NCI-H2029 (cell line): Measurements from ENCODE around the gene TBL1XR1.
A peak's percentile ranks its signal among the peaks of the same experiment; 100 is the strongest.

Source experiments
- DNase-seq: peaks from one replicate; lab custom pipeline; 2025; lab: John Stamatoyannopoulos, UW

TBL1XR1 gene

DNA sequence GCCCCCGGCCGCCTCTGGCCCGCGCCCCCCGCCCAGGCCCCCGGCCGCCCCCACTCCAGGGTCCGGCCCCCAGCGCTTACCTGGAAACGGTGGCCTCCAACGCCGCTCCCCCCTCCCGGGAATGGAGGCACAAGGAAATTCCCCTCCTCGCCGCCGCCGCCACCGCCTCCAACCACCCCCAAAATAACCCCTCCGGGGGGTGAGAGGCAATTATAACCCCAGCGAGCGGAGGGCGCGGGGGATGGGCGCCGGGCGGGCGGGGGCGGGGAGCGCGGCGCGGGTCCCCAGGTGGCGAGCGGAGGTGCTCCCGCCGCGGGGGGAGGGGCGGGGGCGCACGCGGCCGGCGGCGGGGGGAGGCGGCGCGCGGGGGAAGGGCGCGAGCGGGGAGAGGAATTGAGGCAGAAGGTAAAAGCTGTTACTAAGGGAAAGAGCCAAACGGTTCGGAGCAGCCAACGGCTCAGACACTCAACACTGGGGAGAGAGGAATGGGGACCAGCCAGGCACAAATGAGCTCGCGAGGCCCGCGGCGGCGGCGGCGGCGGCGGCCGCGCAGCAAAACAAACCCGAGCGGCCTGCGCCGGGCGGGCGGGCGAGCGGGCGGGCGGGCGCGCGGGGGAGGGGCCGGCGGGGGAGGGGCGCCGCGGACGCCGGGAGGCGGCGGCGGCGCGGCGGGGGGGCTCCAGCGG lies at the start of gene TBL1XR1:
TBL1XR1 (minus strand) TSS at position 442 of the 686 bp plus-strand sequence. CDS start 132,505 bp downstream, outside the sequence.
- DNase-seq, result peak; percentile 93

DNA sequence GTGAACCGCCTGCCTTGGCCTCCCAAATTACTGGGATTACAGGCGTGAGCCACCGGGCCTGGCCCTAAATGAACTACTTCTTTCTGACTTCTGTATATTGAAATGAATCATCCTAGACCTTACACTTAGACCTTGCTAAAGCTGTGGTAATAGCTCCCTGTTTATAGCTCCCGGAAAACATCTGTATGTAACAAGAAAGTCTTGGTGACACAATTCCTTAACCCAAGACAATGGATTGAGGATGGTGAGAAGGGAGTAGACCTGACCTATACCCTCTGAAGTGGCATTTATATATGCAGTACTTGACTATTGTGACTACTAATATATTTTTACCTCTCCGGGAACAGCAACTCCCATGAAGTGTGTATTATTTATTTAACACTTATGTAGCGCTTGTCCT lies 48.0 kb upstream of the TBL1XR1 start:
- peak; percentile 38 for DNase-seq

DNA sequence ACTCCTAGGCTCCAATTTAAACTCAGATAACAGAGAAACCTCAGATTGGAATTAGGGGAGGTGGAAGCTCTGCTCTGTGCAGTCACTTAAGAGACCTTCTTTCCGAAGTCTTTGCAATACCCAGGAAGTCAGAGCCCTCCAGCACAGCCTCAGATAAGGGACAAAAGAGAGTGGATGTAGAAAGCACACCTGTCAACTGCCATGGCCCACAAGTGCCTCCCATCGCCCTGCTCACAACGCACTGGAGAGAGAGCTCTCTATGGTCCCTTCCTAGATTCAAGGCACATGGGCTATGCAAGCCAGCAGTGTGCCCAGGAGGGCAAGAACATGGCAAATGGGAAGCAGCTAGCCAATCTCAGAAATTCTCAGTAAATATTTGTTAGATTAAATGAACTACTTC lies 47.3 kb upstream of the TBL1XR1 start:
- DNase-seq, result no peak

DNA sequence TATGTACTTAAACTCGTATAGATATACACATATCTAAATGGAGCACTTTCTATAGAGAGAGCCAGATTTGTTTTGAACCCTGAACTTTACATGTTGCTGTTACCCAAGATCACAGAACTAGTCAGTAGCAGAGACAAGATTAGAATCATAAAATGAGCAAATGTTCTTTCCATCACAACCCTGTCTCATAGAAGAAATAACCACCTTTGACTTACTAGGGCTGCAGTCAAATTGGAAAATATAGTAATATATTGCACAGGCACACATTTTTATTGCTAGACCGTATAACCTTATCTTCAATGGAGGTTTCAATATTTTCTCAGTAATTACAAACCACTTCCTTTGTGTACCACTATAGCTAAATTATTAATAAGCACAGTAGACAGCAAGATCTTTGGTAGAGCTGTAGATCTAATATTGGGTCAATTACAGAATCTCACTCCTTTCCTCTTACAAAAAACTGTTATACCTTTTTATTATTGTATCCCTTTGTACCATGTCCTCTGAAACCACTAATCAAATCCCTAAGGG lies 41.5 kb upstream of the TBL1XR1 start:
- DNase-seq, result no peak

DNA sequence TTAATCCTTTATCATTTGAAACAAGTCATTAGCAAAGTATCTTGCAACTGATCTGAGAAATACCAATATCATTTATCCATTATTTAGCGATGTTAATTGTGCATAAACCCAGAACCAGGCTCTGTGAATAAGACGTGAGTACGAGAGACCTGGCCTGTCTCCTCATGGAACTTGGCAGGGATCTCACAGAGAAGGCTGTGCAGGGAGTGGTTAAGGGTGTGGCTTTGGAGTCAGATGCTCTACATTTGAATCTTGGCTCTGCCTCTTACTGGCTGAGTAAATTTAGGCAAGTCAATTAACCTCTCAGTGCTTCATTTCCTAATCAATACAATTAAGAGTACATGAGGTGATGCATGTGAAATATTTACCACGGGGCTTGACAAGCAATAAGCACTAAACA lies 39.9 kb upstream of the TBL1XR1 start:
- DNase-seq, result peak; percentile 19

DNA sequence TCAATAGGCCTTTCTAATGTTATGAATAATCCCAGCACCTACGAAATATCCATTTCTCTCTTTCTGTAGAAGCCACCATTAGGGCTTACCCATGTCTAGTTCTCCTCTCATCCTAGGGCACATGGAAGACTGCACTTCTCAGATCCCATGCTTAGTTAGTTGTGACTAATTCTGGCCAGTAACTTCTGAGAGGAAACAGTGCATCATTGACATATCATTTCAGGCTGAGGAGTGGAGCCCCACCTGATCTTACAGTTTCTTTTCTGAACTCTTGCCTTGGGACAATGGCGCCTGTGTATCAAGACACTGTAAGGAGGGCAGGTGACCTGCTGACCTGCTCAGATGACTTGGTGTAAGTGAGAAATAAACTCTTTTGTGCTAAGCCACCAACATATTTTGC lies 39.4 kb upstream of the TBL1XR1 start:
- DNase-seq, result no peak

DNA sequence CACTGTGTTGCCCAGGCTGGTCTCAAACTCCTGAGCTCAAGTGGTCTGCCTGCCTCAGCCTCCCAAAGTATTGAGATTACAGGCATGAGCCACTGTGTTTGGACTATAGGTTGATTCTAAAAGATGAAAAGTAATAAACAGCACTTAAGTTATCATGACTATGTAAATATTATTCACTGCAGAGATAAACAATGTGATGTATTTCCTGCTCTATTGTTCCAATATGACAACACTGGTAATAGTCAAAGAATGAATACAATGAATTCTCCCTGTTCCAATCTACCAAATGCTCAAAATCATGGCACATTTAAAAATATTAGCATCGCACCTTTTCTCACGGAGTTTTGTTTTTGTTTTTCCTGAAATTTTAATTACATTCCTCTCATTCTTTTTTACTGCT lies 36.8 kb upstream of the TBL1XR1 start:
- DNase-seq, result peak; percentile 45

DNA sequence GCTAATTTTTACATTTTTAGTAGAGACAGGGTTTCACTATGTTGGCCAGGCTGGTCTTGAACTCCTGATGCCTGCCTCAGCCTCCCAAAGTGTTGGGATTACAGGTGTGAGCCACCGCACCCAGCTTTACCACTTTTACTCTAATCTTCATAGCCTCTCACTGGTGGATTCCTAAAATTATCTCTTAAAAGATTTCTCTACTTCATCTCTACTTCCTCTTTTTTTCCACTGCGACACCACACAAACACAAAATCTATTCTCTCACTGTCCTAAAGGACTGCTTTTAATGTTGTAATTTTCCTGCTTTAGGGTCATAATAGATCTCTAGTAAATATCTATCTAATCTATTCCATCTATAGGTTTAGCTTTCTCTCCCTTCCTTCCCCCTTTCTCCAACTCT lies 34.0 kb upstream of the TBL1XR1 start:
- DNase-seq, result no peak

DNA sequence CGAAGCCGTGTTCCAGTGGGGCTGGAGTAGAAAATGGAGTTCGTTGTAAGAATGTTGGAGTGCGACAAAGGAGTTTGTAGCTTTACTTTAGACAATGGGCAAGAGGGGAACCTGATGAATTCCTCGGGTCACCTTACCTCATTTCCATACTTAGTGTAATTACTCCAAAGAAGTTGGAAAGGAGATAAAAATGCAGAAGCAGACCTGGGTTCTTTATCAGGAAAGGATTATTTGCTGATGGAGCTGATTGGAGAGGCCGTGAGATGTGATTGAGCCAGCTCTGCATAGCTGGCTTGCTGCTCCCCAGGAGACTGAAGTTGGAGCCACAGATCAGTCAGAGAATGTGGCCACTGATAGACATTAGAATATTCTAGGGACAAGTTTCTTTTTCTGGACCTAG lies 33.4 kb upstream of the TBL1XR1 start:
- DNase-seq, result no peak

DNA sequence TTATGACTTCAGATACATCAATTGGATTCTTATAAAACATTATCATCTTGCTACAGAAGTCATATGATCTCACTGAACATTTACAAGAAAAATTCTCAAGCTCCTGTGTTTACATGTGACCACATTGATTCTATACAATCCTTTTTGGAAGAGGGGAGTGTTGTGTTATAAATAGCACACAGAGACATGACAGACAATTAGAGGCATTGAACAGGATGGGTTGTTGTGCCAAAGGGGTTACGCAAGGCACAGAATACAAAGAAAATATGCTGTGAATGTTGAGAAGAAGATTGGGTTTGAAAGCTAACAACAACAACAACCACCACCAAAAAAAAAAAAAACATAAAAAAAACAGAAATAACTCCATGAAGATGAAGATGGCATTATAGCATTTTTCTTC lies 32.5 kb upstream of the TBL1XR1 start:
- no peak for DNase-seq

DNA sequence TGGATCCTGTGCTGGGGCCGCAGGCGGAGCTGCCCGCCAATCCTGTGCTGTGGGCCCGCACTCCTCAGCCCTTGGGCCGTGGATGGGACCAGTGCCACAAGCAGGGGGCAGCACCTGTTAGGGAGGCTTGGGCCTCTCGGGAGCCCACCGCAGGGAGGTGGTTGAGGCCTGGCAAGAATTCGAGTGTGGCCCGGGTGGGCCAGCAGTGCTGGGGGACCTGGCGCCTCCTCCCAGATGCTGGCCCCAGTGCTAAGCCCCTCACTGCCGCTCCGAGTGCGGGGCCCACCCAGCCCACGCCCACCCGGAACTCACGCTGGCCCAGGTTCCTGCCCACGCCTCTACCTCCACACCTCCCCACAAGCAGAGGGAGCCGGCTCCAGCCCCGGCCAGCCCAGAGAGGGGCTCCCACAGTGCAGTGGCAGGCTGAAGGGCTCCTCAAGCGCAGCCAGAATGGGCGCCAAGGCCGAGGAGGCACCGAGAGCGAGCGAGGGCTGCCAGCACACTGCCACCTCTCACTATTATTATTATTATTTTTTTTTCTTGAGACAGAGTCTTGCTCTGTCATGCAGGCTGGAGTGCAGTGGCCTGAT lies 31.4 kb upstream of the TBL1XR1 start:
- no peak for DNase-seq

DNA sequence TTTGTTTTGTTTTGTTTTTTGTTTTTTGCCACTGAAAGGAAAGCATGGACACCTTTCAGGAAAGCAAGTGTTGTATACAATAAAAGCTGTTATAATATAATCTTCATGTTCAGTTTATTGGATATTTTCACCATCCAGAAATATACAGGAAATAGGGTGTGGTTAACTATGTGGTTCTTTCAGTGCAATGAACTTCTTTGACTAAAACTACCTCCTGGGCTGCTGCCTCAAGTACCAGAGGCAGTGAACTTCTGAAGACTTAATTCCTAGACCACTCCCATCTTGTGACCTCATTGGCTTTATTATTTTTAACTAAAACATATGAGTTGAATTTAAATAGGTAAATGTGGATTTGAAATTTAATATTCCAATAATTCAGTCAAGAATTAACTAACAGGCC lies 27.1 kb upstream of the TBL1XR1 start:
- no peak for DNase-seq

DNA sequence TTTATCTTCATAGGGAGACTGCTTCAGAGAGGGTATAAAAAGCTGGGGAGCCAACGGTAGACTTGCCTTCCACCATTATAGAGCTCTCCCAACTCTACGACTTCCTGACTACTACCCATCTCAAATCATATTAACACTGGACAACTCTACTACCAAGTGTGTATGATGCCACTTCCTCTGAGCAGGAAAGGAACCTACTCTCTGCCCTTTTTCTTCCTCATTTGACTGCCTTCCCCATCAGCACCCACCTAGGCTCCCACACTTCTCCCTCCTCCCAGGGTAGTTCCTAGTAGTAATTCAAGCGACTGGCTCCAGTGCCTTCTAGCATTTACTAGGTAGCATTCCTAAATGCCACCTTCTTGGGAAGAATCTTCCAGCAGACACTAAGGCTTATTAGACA lies 24.5 kb upstream of the TBL1XR1 start:
- DNase-seq, result no peak

DNA sequence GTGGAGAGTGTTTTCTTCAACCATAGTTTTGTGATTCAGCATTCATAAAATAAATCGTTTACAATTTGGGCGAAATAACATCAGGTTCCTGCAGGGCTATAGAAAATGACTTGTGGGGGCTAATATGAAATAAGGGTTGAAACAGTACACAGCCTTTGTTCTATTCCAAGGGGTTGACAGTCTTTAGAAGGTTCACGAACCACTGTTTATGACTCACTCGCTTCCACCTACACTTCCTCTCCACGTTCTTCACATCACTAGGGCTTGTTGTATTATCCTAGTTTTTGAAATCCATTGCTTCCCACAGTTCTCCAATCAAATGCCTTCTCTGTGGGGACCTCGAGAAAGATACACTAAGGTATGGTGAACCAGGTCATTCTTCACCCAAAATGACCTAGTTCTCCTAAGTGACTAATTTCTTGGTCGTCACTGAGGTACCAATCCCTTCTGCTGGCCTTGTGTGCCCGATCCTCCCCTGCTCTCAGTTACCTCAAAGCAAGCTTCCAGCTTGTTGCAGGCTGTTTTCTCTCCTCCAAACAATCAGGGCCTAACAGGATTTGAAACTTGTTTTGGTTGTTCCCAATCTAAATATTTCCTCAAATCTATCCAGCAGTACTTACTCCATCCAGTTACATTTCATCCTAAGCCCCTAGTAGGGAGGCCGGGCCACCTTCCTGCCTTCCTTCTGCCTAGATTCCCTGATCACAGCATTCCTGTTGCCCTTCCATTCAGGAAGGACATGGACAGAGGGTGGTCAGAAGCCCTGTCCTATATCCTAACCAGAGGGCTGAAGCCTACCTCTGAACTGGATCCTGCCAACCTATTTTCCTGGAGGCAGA lies 23.1 kb upstream of the TBL1XR1 start:
- DNase-seq, result no peak

DNA sequence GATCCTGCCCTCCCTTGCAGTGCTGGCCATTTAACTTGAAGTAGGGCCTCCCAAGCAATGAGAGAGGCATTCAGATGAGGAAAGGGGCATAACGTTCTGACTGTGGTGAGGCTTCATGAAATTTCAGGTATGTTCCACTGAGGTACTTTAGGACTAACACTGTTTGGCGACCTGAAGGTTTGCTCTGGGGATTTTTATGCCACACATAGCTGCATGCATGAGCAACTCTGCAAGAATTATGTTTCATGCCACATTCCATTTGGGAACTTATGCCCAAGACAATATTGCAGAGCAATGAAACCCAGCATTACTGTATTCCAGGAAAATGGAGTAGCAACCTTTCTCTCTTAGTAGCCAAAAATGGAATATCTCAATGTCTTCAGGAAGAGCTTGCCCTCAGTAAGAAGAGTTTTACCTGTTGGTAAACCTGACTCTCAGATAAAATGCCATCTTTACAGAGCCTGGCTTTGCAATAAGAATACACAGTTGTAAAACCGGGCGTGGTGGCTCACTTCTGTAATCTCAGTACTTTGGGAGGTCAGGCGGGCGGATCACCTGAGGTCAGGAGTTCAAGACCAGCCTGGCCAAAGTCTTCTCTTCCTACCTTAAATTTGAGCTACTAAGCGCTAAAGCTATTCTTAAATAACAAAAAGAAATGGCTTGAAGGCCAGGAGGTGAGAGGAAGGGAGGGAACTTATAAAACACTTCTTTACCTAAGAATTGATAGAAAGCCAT lies 16.7 kb upstream of the TBL1XR1 start:
- DNase-seq, result no peak

DNA sequence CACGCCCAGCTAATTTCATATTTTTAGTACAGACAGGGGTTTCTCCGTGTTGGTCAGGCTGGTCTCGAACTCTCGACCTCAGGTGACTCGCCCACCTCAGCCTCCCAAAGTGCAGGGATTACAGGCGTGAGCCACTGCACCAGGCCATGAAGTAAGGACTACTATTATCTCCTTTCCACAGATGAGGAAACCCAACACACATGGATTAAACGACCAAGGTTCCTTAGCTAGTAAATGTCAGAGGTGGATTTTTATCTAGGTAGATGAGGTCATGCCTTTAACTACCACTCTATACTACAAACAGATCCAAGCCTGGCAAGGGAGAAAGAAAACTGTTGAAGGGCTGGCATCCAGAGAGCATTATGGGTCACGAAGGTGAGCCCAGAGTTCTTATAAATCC lies 15.5 kb upstream of the TBL1XR1 start:
- no peak for DNase-seq

DNA sequence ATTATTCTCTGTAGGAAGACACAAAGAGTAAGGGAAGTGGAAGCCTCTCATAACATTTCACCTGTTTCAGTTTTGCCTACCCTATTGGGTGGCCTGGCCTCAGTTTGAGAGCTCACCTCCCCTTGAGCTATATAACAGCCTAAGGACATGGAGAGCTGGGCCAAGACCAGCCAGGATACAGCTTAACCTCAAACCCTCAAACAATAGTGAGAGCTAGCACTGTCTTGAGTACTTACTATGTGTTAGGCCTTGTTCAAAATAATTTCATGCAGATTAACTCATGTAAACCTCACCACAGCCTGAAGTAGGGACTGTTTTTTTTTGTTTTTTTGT lies 15.0 kb upstream of the TBL1XR1 start:
- no peak for DNase-seq

DNA sequence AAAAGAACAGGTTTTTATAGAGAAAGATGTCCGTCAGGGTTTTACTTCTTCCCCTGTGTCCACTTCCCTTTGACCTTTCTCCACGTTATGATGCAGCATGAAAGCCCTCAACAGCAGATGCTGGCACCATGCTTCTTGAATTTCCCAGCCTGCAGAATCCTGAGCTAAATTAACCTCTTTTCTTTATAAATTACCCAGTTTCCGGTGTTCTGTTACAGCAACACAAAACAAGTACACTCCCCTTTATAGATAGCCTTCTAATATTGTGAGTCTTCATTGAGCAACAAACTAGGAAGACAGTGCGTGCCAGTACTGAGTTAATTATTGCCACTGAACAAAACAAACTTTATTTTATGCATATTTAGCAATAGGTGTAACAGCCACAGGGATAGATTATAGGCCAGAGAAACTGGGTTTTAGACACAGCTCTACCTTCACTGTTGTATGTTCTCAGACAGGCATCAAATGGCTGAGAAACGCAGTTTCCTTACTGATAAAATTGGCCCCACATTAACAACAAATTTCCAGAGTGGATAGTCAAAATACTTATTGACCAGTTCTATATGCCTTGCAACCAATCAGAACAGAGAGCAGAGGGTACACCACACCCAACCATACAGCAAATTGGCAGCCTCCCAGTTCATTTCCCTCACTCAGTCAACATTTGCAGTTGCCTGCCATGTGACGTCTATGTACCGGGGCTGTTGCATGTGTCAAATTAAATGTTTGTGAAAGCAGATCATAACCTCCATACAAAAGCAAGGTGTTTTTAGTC lies 14.4 kb upstream of the TBL1XR1 start:
- peak; percentile 98 for DNase-seq

DNA sequence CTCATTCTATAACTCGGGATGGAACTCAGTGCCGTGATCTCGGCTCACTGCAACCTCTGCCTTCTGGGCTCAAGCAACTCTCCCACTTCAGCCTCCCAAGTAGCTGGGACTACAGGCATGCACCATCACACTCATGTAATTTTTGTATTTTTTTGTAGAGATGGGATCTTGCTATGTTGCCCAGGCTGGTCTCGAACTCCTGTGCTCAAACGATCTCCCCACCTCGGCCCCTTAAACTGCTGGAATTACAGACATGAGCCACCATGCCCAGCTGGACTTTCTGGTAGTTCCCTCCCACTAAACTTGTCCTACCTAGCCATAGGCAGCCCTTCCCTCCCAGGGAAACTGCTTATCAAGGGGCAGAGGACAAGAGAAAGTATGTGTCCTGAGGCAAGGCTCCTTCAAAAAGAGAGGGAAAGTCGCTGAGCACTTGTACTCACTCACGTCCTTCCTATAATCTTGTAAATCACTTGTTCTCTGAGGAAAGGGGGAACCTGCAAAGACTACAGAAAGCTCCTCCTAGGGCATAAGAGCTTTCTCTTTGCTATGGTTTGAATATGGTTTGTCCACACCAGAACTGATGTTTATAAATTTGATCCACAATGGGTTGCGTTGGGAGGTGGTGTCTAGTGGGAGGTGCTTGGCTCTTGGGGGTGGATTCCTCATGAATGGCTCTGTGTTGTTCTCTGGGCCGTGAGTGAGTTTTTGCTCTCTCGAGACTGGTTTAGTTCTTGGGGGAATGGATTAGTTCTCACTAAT lies 13.6 kb upstream of the TBL1XR1 start:
- DNase-seq, result peak; percentile 70

DNA sequence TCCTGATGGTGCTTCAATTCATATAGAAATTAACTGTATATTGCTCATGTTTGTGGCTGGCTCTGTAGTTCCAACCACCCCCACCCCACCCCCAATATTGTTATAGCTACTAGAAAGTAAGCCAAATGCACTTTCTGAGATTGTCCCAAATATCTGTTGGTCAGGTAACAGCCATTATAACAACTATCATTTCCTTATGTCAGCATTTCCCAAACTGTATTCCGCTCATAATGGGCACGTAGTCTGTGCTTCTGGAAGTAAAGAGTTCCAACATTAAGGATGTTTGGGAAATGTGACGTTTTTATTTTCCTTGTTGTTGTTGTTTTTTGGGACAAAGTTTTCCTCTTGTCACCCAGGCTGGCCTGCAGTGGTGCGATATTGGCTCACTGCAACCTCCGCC lies 12.2 kb upstream of the TBL1XR1 start:
- no peak for DNase-seq

DNA sequence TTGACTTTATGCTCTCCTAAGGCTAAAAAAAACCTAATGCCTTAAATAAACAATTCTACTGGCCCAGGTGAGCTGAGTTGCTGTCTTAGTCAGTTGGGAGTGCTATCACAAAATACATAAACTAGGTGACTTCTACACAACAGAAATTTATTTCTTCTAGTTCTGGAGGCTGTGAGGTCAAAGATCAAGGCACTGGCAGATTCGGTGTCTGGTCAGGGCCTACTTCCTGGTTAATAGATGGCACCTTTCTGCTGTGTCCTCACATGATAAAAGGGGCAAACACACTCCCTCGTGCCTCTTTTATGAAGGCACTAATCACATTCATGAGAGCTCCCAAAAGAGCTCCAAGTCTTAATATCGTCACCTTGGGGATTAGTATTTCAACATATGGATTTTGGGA lies 11.5 kb upstream of the TBL1XR1 start:
- DNase-seq, result no peak
